ENCODE measurements around the gene ITGA3.

ITGA3 gene

GRCh38 chr17:50020841-50021599 is 34.9 kb upstream of the ITGA3 start:
- no peak for TF ChIP-seq CTCF (IDR thresholded peaks at IDR 0.05; ENCODE audit: low read depth, low read length, missing control alignments)
- no peak for DNase-seq (ENCODE audit: extremely low read depth, low read depth)
- no peak overlapping the region for H3K4me3 ChIP-seq (replicated peaks; ENCODE audit: low read depth, low read length)

DNA sequence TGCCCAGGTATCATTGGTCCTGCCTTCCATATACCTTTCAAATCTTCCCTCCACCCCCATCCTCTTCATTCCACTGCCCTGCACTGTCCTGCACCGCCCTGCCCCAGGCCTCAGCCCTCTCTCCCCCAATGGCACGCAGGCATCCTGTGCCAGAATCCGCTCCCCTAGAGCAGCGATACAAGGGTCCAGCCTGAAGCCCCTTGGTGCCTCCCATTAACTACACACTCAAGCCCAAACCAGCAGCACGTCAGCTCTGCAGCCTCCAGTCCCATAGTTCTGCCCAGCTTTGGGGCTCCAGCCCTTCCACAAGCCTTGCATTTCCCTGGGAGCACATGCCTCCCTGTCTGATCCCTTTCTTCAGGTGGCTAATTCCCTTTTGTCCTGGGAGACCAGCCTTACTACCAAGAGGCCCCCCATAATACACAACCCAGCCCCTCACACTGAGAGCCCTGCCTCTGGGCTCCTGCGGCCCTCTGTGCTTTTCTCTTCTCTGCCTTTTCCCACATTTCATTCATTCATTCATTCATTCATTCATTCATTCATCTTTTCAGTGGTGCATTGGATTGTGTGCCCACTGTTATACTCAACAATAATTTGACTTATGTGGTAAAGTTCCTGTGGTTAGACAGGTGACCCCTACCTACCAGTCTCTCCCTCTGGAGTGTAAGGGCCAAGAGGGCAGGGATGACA is 34.1 kb upstream of the ITGA3 start:
- H3K4me3 ChIP-seq (replicated peaks; ENCODE audit: low read depth, low read length), result no peak overlapping the region
- no peak for TF ChIP-seq CTCF (IDR thresholded peaks at IDR 0.05; ENCODE audit: low read depth, low read length, missing control alignments)
- no peak for DNase-seq (ENCODE audit: extremely low read depth, low read depth)

GRCh38 chr17:50022463-50023130 is 33.3 kb upstream of the ITGA3 start:
- DNase-seq (ENCODE audit: extremely low read depth, low read depth), result no peak
- no peak for TF ChIP-seq CTCF (IDR thresholded peaks at IDR 0.05; ENCODE audit: low read depth, low read length, missing control alignments)
- no peak overlapping the region for H3K4me3 ChIP-seq (replicated peaks; ENCODE audit: low read depth, low read length)

GRCh38 chr17:50023520-50023919 is 32.4 kb upstream of the ITGA3 start:
- TF ChIP-seq CTCF (IDR thresholded peaks at IDR 0.05; ENCODE audit: low read depth, low read length, missing control alignments), result no peak
- H3K4me3 ChIP-seq (replicated peaks; ENCODE audit: low read depth, low read length), result no peak overlapping the region
- no peak for DNase-seq (ENCODE audit: extremely low read depth, low read depth)

DNA sequence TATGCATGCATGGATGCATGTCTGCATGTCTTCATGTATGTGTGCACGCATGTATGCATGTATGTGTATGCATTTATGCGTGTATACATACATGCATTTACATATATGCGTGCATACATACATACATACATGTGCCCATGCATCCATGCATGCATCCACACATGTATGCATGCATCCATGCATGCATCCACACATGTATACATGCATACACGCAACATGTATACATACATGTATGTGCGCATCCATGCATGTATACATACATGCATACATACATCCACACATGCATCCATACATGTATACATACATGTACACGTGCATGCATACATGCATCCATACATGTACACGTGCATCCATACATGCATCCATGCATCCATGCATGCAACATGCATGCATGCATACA is 31.1 kb upstream of the ITGA3 start:
- TF ChIP-seq CTCF (IDR thresholded peaks at IDR 0.05; ENCODE audit: low read depth, low read length, missing control alignments), result no peak
- no peak overlapping the region for H3K4me3 ChIP-seq (replicated peaks; ENCODE audit: low read depth, low read length)
- DNase-seq (ENCODE audit: extremely low read depth, low read depth), result no peak

DNA sequence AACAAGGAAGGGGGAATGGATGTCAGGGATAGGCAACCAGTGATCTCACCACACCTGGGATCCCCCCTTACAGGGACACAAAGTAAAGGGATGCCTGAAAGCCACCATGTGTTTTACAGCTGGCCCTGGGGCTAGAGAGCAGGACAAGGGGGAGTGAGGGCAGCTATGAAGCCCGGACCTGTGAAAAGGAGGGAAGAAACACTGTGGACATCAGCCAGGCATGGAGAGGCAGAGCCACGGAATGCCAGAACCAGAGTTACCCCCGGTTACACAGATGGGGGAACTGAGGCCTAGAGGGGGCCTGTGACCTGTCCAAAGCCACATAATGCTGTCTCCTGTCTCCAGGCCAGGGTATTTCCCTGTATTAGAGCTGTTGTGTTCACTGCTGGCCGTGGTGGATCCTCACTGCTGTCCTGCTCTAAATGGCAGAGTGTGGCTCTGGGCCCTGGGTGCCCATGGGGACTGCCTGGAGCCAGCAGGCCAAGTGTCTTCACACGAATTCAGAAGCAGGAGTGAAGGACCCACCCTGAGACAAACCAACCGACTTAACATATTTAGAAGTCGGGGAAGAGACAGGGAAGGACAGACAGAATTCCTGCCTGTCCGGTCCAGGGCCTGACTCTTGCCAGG is 29.7 kb upstream of the ITGA3 start:
- H3K4me3 ChIP-seq (replicated peaks; ENCODE audit: low read depth, low read length), result no peak overlapping the region
- no peak for TF ChIP-seq CTCF (IDR thresholded peaks at IDR 0.05; ENCODE audit: low read depth, low read length, missing control alignments)
- DNase-seq (ENCODE audit: extremely low read depth, low read depth), result no peak
